Neural cell (in vitro differentiated cells): ENCODE measurements around the gene HLA-DQA1.

Experiments used
- CTCF ChIP-seq: fragments of 450-650 bp; IDR thresholded peaks from 2 replicates; pipeline ENCODE4 v1.5.1; 2014; ENCODE audit warnings: antibody characterized with exemption, mild to moderate bottlenecking, moderate library complexity; ENCODE audit not compliant: poor library complexity, severe bottlenecking
- TAF1 ChIP-seq: IDR thresholded peaks from 2 replicates; pipeline ENCODE4 v1.6.1; 2012; ENCODE audit warnings: low read depth

GRCh38 chr6:32658268-32658897 lies 21.2 kb downstream of the HLA-DQA1 start:
- TF ChIP-seq CTCF (no peak), TAF1 (no peak)
